Muscle of back (tissue), 11 donors: ENCODE results near the gene GKN1. TPM values are rescaled to one million over a fixed set of nuclear protein-coding genes. Genes with fewer than 3 reads are reported as not detected.

Experiments
- DNase-seq, 3 donors: peaks; one replicate each; pipeline versions ENCODE4 v3.0.0 to v3.0.0-alpha.2; 2013
- polyA plus RNA-seq, 10 donors: library from polyadenylated mRNA; unstranded; fragments of 120-200 nt; gene quantifications; one replicate each; pipeline ENCODE4 v1.2.1, GENCODE V29; 2013; ENCODE audit not compliant: insufficient read length in 10 of 10

Gene GKN1
- polyA plus RNA-seq, 10 donors = 0.19 to 0.68 (median 0.27) TPM; not detected in 4

- DNase-seq = no peak
Measured at GRCh38 chr2:68959001-68959400, 15.4 kb upstream of the GKN1 start.

GRCh38 chr2:68961380-68961779 lies 13.1 kb upstream of the GKN1 start:
- no peak for DNase-seq

- no peak for DNase-seq
Measured at GRCh38 chr2:68964282-68964681, 10.2 kb upstream of the GKN1 start.

GRCh38 chr2:68968221-68968620 lies 6.2 kb upstream of the GKN1 start:
- DNase-seq = no peak

GRCh38 chr2:68969736-68970490 lies 4.5 kb upstream of the GKN1 start:
- DNase-seq = peak in 2 of 3 donors; percentile 38 to 79

- DNase-seq = peak; percentile 69 to 93 (median 85)
Measured at GRCh38 chr2:68970566-68971265, 3.7 kb upstream of the GKN1 start.

GRCh38 chr2:68971591-68972231 lies 2.7 kb upstream of the GKN1 start:
- DNase-seq = peak in 1 of 3 donors; percentile 90

GRCh38 chr2:68974946-68975665 lies 670 bp downstream of the GKN1 start:
- peak in 1 of 3 donors; percentile 25 for DNase-seq

- DNase-seq = no peak
Measured at GRCh38 chr2:68975844-68976243, 1.4 kb downstream of the GKN1 start.

GRCh38 chr2:68977453-68977852 lies 3.0 kb downstream of the GKN1 start:
- no peak for DNase-seq

- no peak for DNase-seq
Measured at GRCh38 chr2:68978098-68978497, 3.7 kb downstream of the GKN1 start.

GRCh38 chr2:68980956-68981355 lies 6.5 kb downstream of the GKN1 start:
- DNase-seq = no peak

- DNase-seq = peak in 1 of 3 donors; percentile 62
Measured at GRCh38 chr2:68987021-68987503, 12.6 kb downstream of the GKN1 start.

GRCh38 chr2:68989035-68989434 lies 14.6 kb downstream of the GKN1 start:
- peak in 1 of 3 donors; percentile 42 for DNase-seq

- DNase-seq = no peak
Measured at GRCh38 chr2:68992341-68992740, 17.9 kb downstream of the GKN1 start.

- no peak for DNase-seq
Measured at GRCh38 chr2:68992933-68993332, 18.5 kb downstream of the GKN1 start.

GRCh38 chr2:68993660-68994059 lies 19.2 kb downstream of the GKN1 start:
- no peak for DNase-seq

- DNase-seq = no peak
Measured at GRCh38 chr2:68994864-68995263, 20.4 kb downstream of the GKN1 start.

GRCh38 chr2:68995916-68996315 lies 21.5 kb downstream of the GKN1 start:
- DNase-seq = no peak

- DNase-seq = no peak
Measured at GRCh38 chr2:68997401-68997800, 23.0 kb downstream of the GKN1 start.

- DNase-seq = no peak
Measured at GRCh38 chr2:69001879-69002278, 27.4 kb downstream of the GKN1 start.

GRCh38 chr2:69003731-69004130 lies 29.3 kb downstream of the GKN1 start:
- no peak for DNase-seq
